ENCODE data around the gene B9D1. TPM values are rescaled to one million over a fixed set of nuclear protein-coding genes. Genes with fewer than 3 reads are reported as not detected.

Gene B9D1
- total and polyA plus RNA-seq, 9 of the 15 experiments (the other 6 are each of a cell fraction or from before 2014, with no cell fraction given), result 8.9 to 28.0 (median 17.9) TPM

DNA sequence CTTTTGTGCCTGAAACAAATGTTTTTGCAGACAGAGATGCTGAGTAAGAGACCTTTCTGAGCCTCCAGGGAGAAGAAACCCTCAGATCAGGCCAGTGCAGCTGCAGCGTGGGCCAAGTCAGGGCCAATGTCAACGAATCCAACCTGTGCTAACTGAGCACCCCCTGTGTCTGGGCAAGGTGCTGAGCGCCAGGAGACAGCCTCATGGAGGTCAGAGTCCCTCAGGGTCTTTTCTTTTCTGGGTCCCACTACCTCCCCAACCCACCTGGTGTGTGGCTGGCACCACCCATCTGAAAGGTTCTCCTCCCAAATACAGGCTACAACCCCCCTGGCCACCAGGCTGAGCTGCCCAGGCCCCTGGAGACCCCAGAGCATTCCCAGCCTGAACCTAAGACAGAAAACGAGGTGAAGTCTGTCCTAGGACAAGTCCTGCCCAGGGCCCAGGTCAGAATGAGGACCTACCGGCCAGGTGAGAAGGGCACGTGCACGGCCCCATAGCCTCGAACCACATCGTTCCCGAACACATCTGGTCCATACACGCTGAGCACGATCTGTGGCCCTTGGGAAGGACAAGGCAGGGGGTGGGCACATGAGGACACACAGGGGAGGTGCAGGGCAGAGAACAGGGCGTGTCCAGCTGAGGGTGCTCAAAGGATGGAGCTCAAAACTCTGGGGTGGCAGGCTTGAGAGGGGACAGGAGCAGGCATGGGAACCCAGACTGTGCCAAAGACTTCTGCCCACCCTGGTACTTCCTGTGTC is 15.0 kb downstream of the B9D1 start:
- H3K4me3 ChIP-seq, result no peak overlapping the region
- intact Hi-C loops (cut with micrococcal nuclease) (no loop called here), in situ Hi-C loops (cut with MboI) (no loop called here)
- H3K4me2 ChIP-seq (ENCODE audit: insufficient read depth, low read length), result peak overlapping the region; percentile 29; the same call in 1 of the 2 replicates
- ATAC-seq (peak; percentile 29), FAIRE-seq (no peak), DNase-seq (ENCODE audit: extremely low read depth in 1 of 4, low spot score in 3 of 4) (no peak)
- POLR2A ChIA-PET, result interaction anchor here (0.6 to 1.2 kb wide), 3 partner anchors 17 to 33 kb away, joined by 3 read pairs; no protein-coding TSS in a partner anchor
- H2AFZ ChIP-seq (ENCODE audit: low read depth, low read length), result peak overlapping the region; percentile 32; the same call in 1 of the 2 replicates
- no peaks in the 10 kb centered on the region for H4K20me1 ChIP-seq (replicated peaks; ENCODE audit: control insufficient read depth, insufficient read depth, low read length)
- H3K79me2 ChIP-seq (ENCODE audit: control insufficient read depth, insufficient read depth, low read length), result no peaks in the 10 kb centered on the region
- peak overlapping the region in 1 of 2 experiments; percentile 72; a peak in 3 of 4 replicates for H3K9ac ChIP-seq (ENCODE audit: insufficient read depth in 1 of 2, low read depth in 2 of 2, low read length in 2 of 2)
- no TSS peak for BruUV-seq (replicated peaks)
- H3K4me1 ChIP-seq (replicated peaks in 1 of 2; ENCODE audit: control insufficient read depth in 2 of 2, insufficient read depth in 2 of 2, low read length in 2 of 2), result peaks cover 22 to 43% of the 10 kb centered on the region in 2 experiments
- TF ChIP-seq POLR2AphosphoS2 (IDR thresholded peaks at IDR 0.05; ENCODE audit: low read length) (no peak), NFIX (CRISPR knock-in tag; IDR thresholded peaks at IDR 0.05; ENCODE audit: low read depth) (no peak), ATF1 (CRISPR knock-in tag; IDR thresholded peaks at IDR 0.05) (no peak), ATF1 (tag; IDR thresholded peaks at IDR 0.05) (no peak), ZNF76 (CRISPR knock-in tag; IDR thresholded peaks at IDR 0.05; ENCODE audit: borderline replicate concordance) (no peak), MTA1 (IDR thresholded peaks at IDR 0.05; ENCODE audit: borderline replicate concordance) (no peak), ZSCAN29 (IDR thresholded peaks at IDR 0.05) (no peak), KDM2B (CRISPR knock-in tag; IDR thresholded peaks at IDR 0.05) (no peak)
- TF ChIP-seq, protein P1, sequence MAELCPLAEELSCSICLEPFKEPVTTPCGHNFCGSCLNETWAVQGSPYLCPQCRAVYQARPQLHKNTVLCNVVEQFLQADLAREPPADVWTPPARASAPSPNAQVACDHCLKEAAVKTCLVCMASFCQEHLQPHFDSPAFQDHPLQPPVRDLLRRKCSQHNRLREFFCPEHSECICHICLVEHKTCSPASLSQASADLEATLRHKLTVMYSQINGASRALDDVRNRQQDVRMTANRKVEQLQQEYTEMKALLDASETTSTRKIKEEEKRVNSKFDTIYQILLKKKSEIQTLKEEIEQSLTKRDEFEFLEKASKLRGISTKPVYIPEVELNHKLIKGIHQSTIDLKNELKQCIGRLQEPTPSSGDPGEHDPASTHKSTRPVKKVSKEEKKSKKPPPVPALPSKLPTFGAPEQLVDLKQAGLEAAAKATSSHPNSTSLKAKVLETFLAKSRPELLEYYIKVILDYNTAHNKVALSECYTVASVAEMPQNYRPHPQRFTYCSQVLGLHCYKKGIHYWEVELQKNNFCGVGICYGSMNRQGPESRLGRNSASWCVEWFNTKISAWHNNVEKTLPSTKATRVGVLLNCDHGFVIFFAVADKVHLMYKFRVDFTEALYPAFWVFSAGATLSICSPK (IDR thresholded peaks at IDR 0.05; ENCODE audit: borderline replicate concordance), result no peak
- no peaks in the 10 kb centered on the region for H3K36me3 ChIP-seq (ENCODE audit: control insufficient read depth, insufficient read depth, low read length)
- no peaks in the 10 kb centered on the region for H3K27me3 ChIP-seq (ENCODE audit: control insufficient read depth in 2 of 2, insufficient read depth in 2 of 2, low read length in 2 of 2)
- H3K27ac ChIP-seq (ENCODE audit: extremely low read depth, low read depth, low read length), result peak overlapping the region; percentile 79; the same call in 2 of the 3 replicates
- no peaks in the 10 kb centered on the region for H3K9me3 ChIP-seq (replicated peaks; ENCODE audit: control insufficient read depth, insufficient read depth, low read depth, low read length)
- no peaks in the 10 kb centered on the region for H3K9me1 ChIP-seq (ENCODE audit: control insufficient read depth, insufficient read depth, low read length)
- CTCF ChIA-PET (ENCODE audit: low intra/inter-chr PET ratio), result no interaction called here
- 75% methylated on average over 13 of the region's 13 CpGs for WGBS (ENCODE audit: insufficient coverage, low coverage, missing lambda C conversion rate)

All from K562 (cell line).